Muscle layer of colon (tissue), 2 donors: ENCODE measurements around the gene SIRT5.

Experiments used
- H3K27ac ChIP-seq: one replicate; pipeline ENCODE4 v1.7.0; 2013; ENCODE audit warnings: low read depth, mild to moderate bottlenecking, low read length, moderate library complexity
- H3K27me3 ChIP-seq, 2 donors: one replicate each; pipeline ENCODE4 v1.7.0; 2013; ENCODE audit warnings: low read length in 2 of 2, mild to moderate bottlenecking in 2 of 2; ENCODE audit not compliant: insufficient read depth in 2 of 2, control insufficient read depth in 1 of 2
- H3K36me3 ChIP-seq: one replicate; pipeline ENCODE4 v1.7.0; 2013; ENCODE audit warnings: mild to moderate bottlenecking, low read length; ENCODE audit not compliant: insufficient read depth
- H3K4me1 ChIP-seq: one replicate; pipeline ENCODE4 v1.7.0; 2013; ENCODE audit warnings: mild to moderate bottlenecking, low read length; ENCODE audit not compliant: insufficient read depth
- H3K4me3 ChIP-seq, 2 donors: one replicate each; pipeline ENCODE4 v1.7.0; 2013; ENCODE audit warnings: low read length in 2 of 2, low read depth in 1 of 2, mild to moderate bottlenecking in 1 of 2, moderate library complexity in 1 of 2
- H3K9ac ChIP-seq: one replicate; pipeline ENCODE4 v1.7.0; 2013; ENCODE audit warnings: low read length
- H3K9me3 ChIP-seq: one replicate; pipeline ENCODE4 v1.7.0; 2013; ENCODE audit warnings: mild to moderate bottlenecking, low read length
- donor health status: abdominal sarcoma.
- donor health status: Adenocarcinoma of cecum.

SIRT5 gene

GRCh38 chr6:13643125-13643524 is 68.7 kb downstream of the SIRT5 start:
- no peaks in the 10 kb centered on the region for H3K9me3 ChIP-seq
- H3K4me3 ChIP-seq: no peak overlapping the region
- no peaks in the 10 kb centered on the region for H3K27me3 ChIP-seq
- no peak overlapping the region for H3K9ac ChIP-seq
- H3K27ac ChIP-seq: no peak overlapping the region
- H3K4me1 ChIP-seq: no peaks in the 10 kb centered on the region
- H3K36me3 ChIP-seq: peaks cover 17% of the 10 kb centered on the region

GRCh38 chr6:13648850-13649249 is 74.4 kb downstream of the SIRT5 start:
- Histone ChIP-seq H3K9ac (no peak overlapping the region), H3K4me1 (no peaks in the 10 kb centered on the region), H3K4me3 (no peak overlapping the region), H3K27ac (no peak overlapping the region), H3K36me3 (peaks cover 3% of the 10 kb centered on the region), H3K27me3 (no peaks in the 10 kb centered on the region), H3K9me3 (no peaks in the 10 kb centered on the region)

GRCh38 chr6:13649393-13649792 is 75.0 kb downstream of the SIRT5 start:
- no peaks in the 10 kb centered on the region for H3K27me3 ChIP-seq
- H3K27ac ChIP-seq: no peak overlapping the region
- no peak overlapping the region for H3K4me3 ChIP-seq
- H3K4me1 ChIP-seq: peaks cover under 1% of the 10 kb centered on the region
- no peaks in the 10 kb centered on the region for H3K9me3 ChIP-seq
- H3K9ac ChIP-seq: no peak overlapping the region
- peaks cover 3% of the 10 kb centered on the region for H3K36me3 ChIP-seq

- H3K9ac ChIP-seq: no peak overlapping the region
- H3K9me3 ChIP-seq: no peaks in the 10 kb centered on the region
- no peak overlapping the region for H3K27ac ChIP-seq
- peaks cover 5% of the 10 kb centered on the region for H3K4me1 ChIP-seq
- no peaks in the 10 kb centered on the region for H3K27me3 ChIP-seq
- H3K36me3 ChIP-seq: peaks cover 3% of the 10 kb centered on the region
- H3K4me3 ChIP-seq: no peak overlapping the region
Measured at GRCh38 chr6:13653296-13653695, 78.9 kb downstream of the SIRT5 start.

- no peak overlapping the region for H3K9ac ChIP-seq
- H3K27ac ChIP-seq: no peak overlapping the region
- no peak overlapping the region for H3K4me3 ChIP-seq
- peaks cover 5% of the 10 kb centered on the region for H3K4me1 ChIP-seq
- H3K36me3 ChIP-seq: peaks cover 3% of the 10 kb centered on the region
- no peaks in the 10 kb centered on the region for H3K27me3 ChIP-seq
- no peaks in the 10 kb centered on the region for H3K9me3 ChIP-seq
Measured at GRCh38 chr6:13654496-13654895, 80.1 kb downstream of the SIRT5 start.

GRCh38 chr6:13655700-13656099 is 81.3 kb downstream of the SIRT5 start:
- Histone ChIP-seq H3K9ac (no peak overlapping the region), H3K9me3 (no peaks in the 10 kb centered on the region), H3K27ac (no peak overlapping the region), H3K36me3 (peaks cover 3% of the 10 kb centered on the region), H3K27me3 (no peaks in the 10 kb centered on the region), H3K4me3 (no peak overlapping the region), H3K4me1 (peaks cover 6% of the 10 kb centered on the region)

- no peak overlapping the region for H3K4me3 ChIP-seq
- H3K27me3 ChIP-seq: no peaks in the 10 kb centered on the region
- H3K36me3 ChIP-seq: no peaks in the 10 kb centered on the region
- H3K27ac ChIP-seq: no peak overlapping the region
- no peak overlapping the region for H3K9ac ChIP-seq
- peaks cover 15% of the 10 kb centered on the region for H3K4me1 ChIP-seq
- no peaks in the 10 kb centered on the region for H3K9me3 ChIP-seq
Measured at GRCh38 chr6:13660273-13660672, 85.9 kb downstream of the SIRT5 start.

- Histone ChIP-seq H3K36me3 (no peaks in the 10 kb centered on the region), H3K9me3 (no peaks in the 10 kb centered on the region), H3K27me3 (no peaks in the 10 kb centered on the region), H3K4me3 (no peak overlapping the region), H3K27ac (no peak overlapping the region), H3K9ac (no peak overlapping the region), H3K4me1 (peaks cover 15% of the 10 kb centered on the region)
Measured at GRCh38 chr6:13660893-13661292, 86.5 kb downstream of the SIRT5 start.

GRCh38 chr6:13661647-13662046 is 87.2 kb downstream of the SIRT5 start:
- no peaks in the 10 kb centered on the region for H3K9me3 ChIP-seq
- H3K9ac ChIP-seq: no peak overlapping the region
- no peaks in the 10 kb centered on the region for H3K27me3 ChIP-seq
- H3K27ac ChIP-seq: no peak overlapping the region
- no peak overlapping the region for H3K4me3 ChIP-seq
- H3K4me1 ChIP-seq: peaks cover 15% of the 10 kb centered on the region
- no peaks in the 10 kb centered on the region for H3K36me3 ChIP-seq

GRCh38 chr6:13662651-13663334 is 88.4 kb downstream of the SIRT5 start:
- Histone ChIP-seq H3K27me3 (no peaks in the 10 kb centered on the region), H3K4me1 (peaks cover 15% of the 10 kb centered on the region), H3K36me3 (no peaks in the 10 kb centered on the region), H3K4me3 (no peak overlapping the region), H3K9ac (no peak overlapping the region), H3K9me3 (no peaks in the 10 kb centered on the region), H3K27ac (no peak overlapping the region)

- Histone ChIP-seq H3K9me3 (no peaks in the 10 kb centered on the region), H3K4me1 (peaks cover 15% of the 10 kb centered on the region), H3K27ac (no peak overlapping the region), H3K36me3 (no peaks in the 10 kb centered on the region), H3K27me3 (no peaks in the 10 kb centered on the region), H3K9ac (no peak overlapping the region), H3K4me3 (no peak overlapping the region)
Measured at GRCh38 chr6:13663986-13664385, 89.6 kb downstream of the SIRT5 start.
